ENCODE data around the gene OR7C1.

The OR7C1 gene

DNA sequence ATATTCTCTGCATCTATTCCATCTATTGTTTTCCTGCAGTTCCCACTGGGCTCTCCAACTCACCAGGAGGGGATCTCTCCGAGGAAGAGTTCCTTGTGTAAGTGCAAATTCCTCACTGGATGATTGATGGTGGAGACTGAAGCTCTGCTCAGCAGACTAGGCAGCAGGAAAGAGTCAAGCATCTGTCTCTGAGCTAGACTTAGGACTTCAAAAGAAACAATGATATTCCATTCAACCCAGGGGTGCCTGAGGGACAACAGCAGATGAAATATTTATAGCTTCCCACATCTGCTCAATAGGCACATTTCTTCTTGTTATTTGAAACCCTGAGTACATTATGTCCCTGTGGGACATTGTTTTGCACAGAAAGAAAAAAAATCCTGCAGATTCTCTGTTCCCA, at the start of gene OR7C1, which contains the start of gene OR7A5:
OR7C1 (minus strand) TSS at position 175 of the 400 bp plus-strand sequence. CDS start 35,049 bp downstream, outside the sequence.
OR7A5 (minus strand) TSS at position 175 of the 400 bp plus-strand sequence. CDS start 6,944 bp downstream, outside the sequence.
- Histone ChIP-seq H3K9me3 (no peaks in the 10 kb centered on the region), H3K27ac (no peak within 1 kb of the TSS), H3K4me1 (peaks cover 23% of the 10 kb centered on the region), H3K36me3 (no peaks in the 10 kb centered on the region), H3K9ac (no peak within 1 kb of the TSS; the same call in 1 of the 2 replicates), H4K20me1 (no peaks in the 10 kb centered on the region), H3K4me2 (peak within 1 kb of the TSS; percentile 57), H3K4me3 (no peak within 1 kb of the TSS), H3K27me3 (no peaks in the 10 kb centered on the region)
- no peak for TF ChIP-seq Cebpa-rat (IDR thresholded peaks at IDR 0.05)

DNA sequence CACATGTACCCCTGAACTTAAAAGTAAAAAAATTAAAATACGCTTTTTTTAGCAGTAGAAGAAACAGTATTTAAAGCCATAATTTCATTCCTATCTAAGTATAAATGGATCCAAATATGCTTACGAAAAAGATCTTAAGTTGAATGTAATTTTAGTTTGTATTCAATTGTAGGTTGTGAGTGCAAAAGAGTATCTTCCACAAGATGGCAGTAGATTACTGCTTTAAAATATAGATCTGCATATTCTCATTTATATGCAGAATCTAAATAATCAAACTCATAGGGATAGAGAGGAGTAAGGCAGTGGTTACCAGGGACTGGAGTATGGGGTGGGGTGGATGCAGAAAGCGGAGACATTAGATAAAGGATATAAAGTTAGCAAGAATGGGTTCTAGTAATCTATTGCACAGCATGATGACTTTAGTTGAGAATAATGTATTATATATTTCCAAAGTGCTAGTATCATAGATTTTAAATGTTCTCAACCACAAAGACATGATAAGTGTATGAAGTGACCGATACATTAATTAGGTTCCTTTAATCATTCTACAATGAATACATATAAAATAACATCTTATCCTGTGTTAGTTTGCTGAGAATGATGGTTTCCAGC, 36.7 kb upstream of the OR7C1 start:
- H3K4me3 ChIP-seq: no peak overlapping the region
- H3K9ac ChIP-seq: no peak overlapping the region
- H3K36me3 ChIP-seq: no peaks in the 10 kb centered on the region
- no peaks in the 10 kb centered on the region for H3K9me3 ChIP-seq
- no peaks in the 10 kb centered on the region for H4K20me1 ChIP-seq
- no peak for TF ChIP-seq Cebpa-rat (IDR thresholded peaks at IDR 0.05)
- H3K27ac ChIP-seq: no peak overlapping the region
- H3K27me3 ChIP-seq: no peaks in the 10 kb centered on the region
- H3K4me2 ChIP-seq: no peak overlapping the region
- H3K4me1 ChIP-seq: no peaks in the 10 kb centered on the region

DNA sequence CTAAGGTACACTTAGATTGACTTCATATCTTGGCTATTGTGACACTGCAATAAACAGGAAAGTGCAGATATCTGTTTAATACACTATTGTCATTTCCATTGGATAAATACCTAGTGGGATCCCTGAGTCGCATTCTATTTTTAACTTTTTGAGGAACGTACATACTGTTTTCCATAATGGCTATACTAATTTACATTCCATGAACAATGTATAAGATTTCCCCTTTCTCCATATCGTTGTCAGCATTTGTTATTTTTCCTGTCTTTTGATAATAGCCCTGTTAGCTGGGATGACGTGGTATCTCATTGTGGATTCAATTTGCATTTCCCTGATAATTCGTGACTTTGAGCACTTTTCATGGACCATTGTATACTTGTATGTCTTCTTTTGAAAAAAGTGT, 33.5 kb upstream of the OR7C1 start:
- no peak overlapping the region for H3K27ac ChIP-seq
- no peaks in the 10 kb centered on the region for H3K4me1 ChIP-seq
- H3K4me3 ChIP-seq: no peak overlapping the region
- no peaks in the 10 kb centered on the region for H3K36me3 ChIP-seq
- H3K9me3 ChIP-seq: no peaks in the 10 kb centered on the region
- no peaks in the 10 kb centered on the region for H4K20me1 ChIP-seq
- H3K9ac ChIP-seq: no peak overlapping the region
- TF ChIP-seq Cebpa-rat (IDR thresholded peaks at IDR 0.05): no peak
- no peaks in the 10 kb centered on the region for H3K27me3 ChIP-seq
- no peak overlapping the region for H3K4me2 ChIP-seq

DNA sequence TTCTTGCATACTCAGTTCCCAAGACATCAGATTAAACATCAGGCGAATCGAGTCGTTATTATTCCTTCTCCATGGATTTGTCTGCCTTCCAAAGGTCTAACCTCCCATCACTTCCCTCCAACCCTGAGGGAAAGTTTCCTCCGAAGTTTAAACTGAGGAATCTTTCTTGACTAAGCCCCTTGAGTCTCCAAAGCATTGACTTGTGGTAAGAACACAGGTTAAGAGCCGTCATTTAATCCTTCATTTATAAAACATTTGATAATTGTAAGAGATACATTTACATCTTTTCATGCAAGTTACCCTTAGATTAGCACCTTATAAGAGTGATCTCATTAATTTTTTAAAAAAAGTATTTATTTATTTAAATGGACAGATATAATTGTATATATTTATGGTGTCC, 13.8 kb upstream of the OR7C1 start, which contains the start of gene OR7A10:
OR7A10 (minus strand) TSS at position 101 of the 400 bp plus-strand sequence. CDS start 7,045 bp downstream, outside the sequence.
- Histone ChIP-seq H3K27me3 (no peaks in the 10 kb centered on the region), H3K9ac (no peak within 1 kb of the TSS), H3K4me3 (no peak within 1 kb of the TSS), H3K36me3 (no peaks in the 10 kb centered on the region), H4K20me1 (no peaks in the 10 kb centered on the region), H3K27ac (no peak within 1 kb of the TSS), H3K4me1 (no peaks in the 10 kb centered on the region), H3K9me3 (no peaks in the 10 kb centered on the region), H3K4me2 (no peak within 1 kb of the TSS)
- TF ChIP-seq Cebpa-rat (IDR thresholded peaks at IDR 0.05): no peak

DNA sequence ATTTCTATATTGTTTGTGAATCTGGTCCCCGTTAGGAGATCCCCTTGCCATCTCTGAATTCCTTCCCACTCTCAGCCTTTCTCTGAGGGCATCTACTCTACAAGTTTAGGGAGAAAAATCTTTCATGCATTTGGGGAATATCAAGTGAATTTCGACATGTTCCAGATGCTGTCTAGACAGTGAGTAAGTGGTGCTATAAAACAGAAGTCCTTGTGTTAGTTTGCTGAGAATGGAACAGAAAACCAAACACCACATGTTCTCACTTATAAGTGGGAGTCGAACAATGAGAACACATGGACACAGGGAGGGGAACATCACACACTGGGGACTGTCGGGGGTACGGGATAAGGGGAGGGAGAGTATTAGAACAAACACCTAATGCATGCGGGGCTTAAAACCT, 8.6 kb upstream of the OR7C1 start:
- no peaks in the 10 kb centered on the region for H3K9me3 ChIP-seq
- no peaks in the 10 kb centered on the region for H3K36me3 ChIP-seq
- H3K4me3 ChIP-seq: no peak overlapping the region
- no peak overlapping the region for H3K27ac ChIP-seq
- TF ChIP-seq Cebpa-rat (IDR thresholded peaks at IDR 0.05): no peak
- H4K20me1 ChIP-seq: no peaks in the 10 kb centered on the region
- H3K4me2 ChIP-seq: no peak overlapping the region
- H3K27me3 ChIP-seq: no peaks in the 10 kb centered on the region
- peaks cover 10% of the 10 kb centered on the region; the same call in 1 of the 2 replicates for H3K4me1 ChIP-seq
- no peak overlapping the region for H3K9ac ChIP-seq

DNA sequence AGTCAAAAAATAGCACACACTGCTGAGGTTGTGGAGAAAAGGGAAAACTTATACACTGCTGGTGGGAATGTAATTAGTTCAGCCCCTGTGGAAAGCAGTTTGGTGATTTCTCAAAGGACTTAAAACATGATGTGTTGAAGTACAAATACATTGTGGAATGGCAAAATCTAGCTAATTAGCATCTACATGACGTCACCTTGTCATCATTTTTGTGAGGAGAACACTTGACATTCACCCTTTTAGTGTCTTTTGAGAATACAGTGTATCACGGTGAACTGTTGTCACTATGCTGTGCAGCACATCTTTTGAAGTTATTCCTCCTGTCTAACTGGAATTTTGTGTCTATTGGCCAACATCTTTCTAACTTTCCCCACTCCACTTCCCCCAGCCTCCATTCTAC, 8.2 kb upstream of the OR7C1 start:
- Histone ChIP-seq H3K9ac (no peak overlapping the region), H3K4me3 (no peak overlapping the region), H3K27me3 (no peaks in the 10 kb centered on the region), H3K4me2 (no peak overlapping the region), H3K27ac (no peak overlapping the region), H3K9me3 (no peaks in the 10 kb centered on the region), H4K20me1 (no peaks in the 10 kb centered on the region), H3K36me3 (no peaks in the 10 kb centered on the region), H3K4me1 (peaks cover 10% of the 10 kb centered on the region; the same call in 1 of the 2 replicates)
- TF ChIP-seq Cebpa-rat (IDR thresholded peaks at IDR 0.05): no peak

DNA sequence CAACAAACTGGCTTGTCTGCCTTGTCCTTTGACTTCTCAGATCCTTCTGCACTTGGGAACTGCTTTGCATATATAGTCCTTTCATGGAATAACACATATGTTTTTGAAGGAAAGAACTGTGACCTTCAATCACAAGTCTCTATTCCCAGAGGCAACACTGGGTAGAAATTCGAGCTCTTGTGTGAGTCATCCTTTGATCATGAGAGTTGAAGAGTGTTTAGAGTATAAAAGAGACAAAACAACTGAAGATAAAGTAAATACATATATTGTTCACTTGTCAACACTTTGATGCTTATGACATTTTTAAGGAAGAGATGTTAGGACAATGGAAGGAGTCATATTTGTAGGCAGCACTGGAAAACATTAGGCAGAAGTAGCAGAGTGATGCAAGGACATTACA, 5.2 kb upstream of the OR7C1 start:
- Histone ChIP-seq H3K4me2 (no peak overlapping the region; the same call in 1 of the 2 replicates), H3K9ac (no peak overlapping the region), H3K36me3 (no peaks in the 10 kb centered on the region), H3K27me3 (no peaks in the 10 kb centered on the region), H3K4me3 (no peak overlapping the region), H3K9me3 (no peaks in the 10 kb centered on the region), H3K4me1 (peaks cover 16% of the 10 kb centered on the region), H3K27ac (no peak overlapping the region), H4K20me1 (no peaks in the 10 kb centered on the region)
- TF ChIP-seq Cebpa-rat (IDR thresholded peaks at IDR 0.05): no peak

DNA sequence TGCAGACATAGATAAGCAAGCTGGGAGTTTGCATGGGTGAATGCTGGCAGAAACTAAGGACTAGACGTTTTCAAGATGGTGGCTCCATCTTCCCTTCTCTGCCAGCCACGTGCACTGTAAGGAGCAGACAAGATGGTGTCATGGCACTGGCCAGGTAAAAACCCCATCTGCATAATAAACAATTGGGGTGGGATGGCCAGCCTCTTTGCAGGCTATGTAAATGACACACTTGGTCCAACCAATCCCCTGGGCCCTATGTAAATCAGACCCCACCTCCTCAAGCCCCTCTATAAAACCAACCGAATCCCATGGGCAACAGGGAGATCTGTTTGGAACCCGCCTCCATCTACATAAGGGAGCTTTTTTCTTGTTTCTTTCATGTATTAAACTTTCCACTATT, 2.4 kb upstream of the OR7C1 start:
- H3K36me3 ChIP-seq: no peaks in the 10 kb centered on the region
- no peak overlapping the region for H3K27ac ChIP-seq
- no peak overlapping the region for H3K4me3 ChIP-seq
- no peak for TF ChIP-seq Cebpa-rat (IDR thresholded peaks at IDR 0.05)
- no peaks in the 10 kb centered on the region for H3K27me3 ChIP-seq
- H3K4me2 ChIP-seq: no peak overlapping the region
- no peaks in the 10 kb centered on the region for H3K9me3 ChIP-seq
- peaks cover 31% of the 10 kb centered on the region for H3K4me1 ChIP-seq
- no peak overlapping the region for H3K9ac ChIP-seq
- no peaks in the 10 kb centered on the region for H4K20me1 ChIP-seq

DNA sequence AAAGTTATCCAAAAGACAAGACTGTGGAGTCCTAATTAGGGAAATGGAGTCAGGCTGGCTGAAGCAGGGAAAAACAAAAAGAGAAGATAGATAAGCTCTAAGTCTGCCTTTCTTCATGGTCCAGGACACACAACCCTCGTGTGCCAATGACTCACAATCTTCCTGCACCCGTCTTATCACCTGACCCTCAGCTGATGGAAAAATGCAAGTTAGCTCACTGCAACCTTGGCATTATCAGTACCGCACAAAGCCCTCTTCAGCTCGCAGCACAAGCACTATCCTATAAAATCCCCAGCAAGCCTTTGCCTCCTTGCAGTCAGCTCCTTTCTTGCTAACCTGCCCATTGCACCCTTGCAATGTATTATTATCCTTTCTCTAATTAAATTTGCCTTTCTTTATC, 4.3 kb downstream of the OR7C1 start:
- no peaks in the 10 kb centered on the region for H3K36me3 ChIP-seq
- TF ChIP-seq Cebpa-rat (IDR thresholded peaks at IDR 0.05): no peak

DNA sequence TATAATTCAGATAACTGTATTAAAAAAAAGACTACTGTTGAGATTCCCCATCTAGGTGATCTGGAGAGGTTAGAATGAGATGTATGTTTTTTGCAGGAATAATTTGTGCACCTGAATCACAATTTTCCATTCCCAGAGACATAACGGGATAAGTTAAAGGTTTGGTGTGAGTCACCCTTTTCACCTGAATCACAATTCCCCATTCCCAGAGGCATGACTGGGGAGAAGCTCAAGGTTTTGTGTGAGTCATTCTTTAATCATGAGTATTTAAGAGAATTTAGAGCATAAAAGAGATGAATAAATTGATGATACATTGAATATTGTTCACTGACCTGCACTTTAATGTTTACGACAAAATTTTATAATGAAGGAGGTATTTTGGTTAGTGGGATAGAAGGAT, 9.0 kb downstream of the OR7C1 start:
- Histone ChIP-seq H3K9me3 (peaks cover 16% of the 10 kb centered on the region), H3K4me3 (no peak overlapping the region), H3K4me2 (no peak overlapping the region), H3K4me1 (peaks cover 13% of the 10 kb centered on the region), H3K36me3 (no peaks in the 10 kb centered on the region), H4K20me1 (no peaks in the 10 kb centered on the region), H3K27ac (no peak overlapping the region), H3K9ac (no peak overlapping the region), H3K27me3 (no peaks in the 10 kb centered on the region)
- no peak for TF ChIP-seq Cebpa-rat (IDR thresholded peaks at IDR 0.05)

More for the DNA sequence above, 4.3 kb downstream of the OR7C1 start:
- H4K20me1 ChIP-seq: no peaks in the 10 kb centered on the region
- H3K4me2 ChIP-seq: no peak overlapping the region; the same call in 1 of the 2 replicates
- H3K27ac ChIP-seq: no peak overlapping the region
- no peak overlapping the region for H3K4me3 ChIP-seq
- H3K9me3 ChIP-seq: peaks cover under 1% of the 10 kb centered on the region
- no peaks in the 10 kb centered on the region for H3K27me3 ChIP-seq
- H3K4me1 ChIP-seq: peaks cover 20% of the 10 kb centered on the region
- H3K9ac ChIP-seq: no peak overlapping the region
